ENCODE measurements around the gene FYB1.

The FYB1 gene

GRCh38 chr5:39076101-39076756, 143.1 kb downstream of the FYB1 start:
- DNase-seq = no peak

GRCh38 chr5:39074017-39074814, 145.1 kb downstream of the FYB1 start, which contains the start of gene RICTOR:
RICTOR (minus strand) TSS chr5:39074399; CDS start chr5:39074377, 22 bp downstream.
- DNase-seq = peak; percentile 94

- DNase-seq = no peak
Observed at GRCh38 chr5:39073767-39074016, 145.7 kb downstream of the FYB1 start.

GRCh38 chr5:39072925-39073766, 146.2 kb downstream of the FYB1 start:
- peak; percentile 73 for DNase-seq

GRCh38 chr5:39068099-39068498, 151.3 kb downstream of the FYB1 start:
- no peak for DNase-seq

GRCh38 chr5:39064450-39064849, 154.9 kb downstream of the FYB1 start:
- DNase-seq = no peak

- no peak for DNase-seq
Observed at GRCh38 chr5:39063037-39063436, 156.3 kb downstream of the FYB1 start.

DNA sequence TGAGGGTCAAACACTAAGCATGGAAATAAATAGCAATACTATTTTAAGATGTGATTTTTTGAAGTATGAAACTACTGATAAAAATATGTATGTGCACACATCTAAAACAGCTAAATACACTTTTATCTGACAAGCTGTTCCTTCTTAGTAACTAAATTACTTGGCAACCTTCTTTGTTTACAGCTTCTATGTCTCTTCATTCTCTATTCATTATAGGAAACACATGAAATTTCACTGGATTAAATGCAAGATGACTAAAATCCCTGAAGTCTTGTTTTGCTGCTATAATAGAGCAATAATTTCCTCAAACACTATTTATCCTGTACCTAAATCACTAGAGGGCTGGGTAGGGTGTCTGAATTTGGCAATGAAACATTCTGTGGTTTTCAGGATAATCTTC, 156.8 kb downstream of the FYB1 start:
- DNase-seq = no peak

GRCh38 chr5:39062104-39062503, 157.3 kb downstream of the FYB1 start:
- DNase-seq = no peak

- no peak for DNase-seq
Observed at GRCh38 chr5:39059064-39059463, 160.3 kb downstream of the FYB1 start.

GRCh38 chr5:39058178-39058921, 161.0 kb downstream of the FYB1 start:
- no peak for DNase-seq

- no peak for DNase-seq
Observed at GRCh38 chr5:39057734-39058133, 161.6 kb downstream of the FYB1 start.

DNA sequence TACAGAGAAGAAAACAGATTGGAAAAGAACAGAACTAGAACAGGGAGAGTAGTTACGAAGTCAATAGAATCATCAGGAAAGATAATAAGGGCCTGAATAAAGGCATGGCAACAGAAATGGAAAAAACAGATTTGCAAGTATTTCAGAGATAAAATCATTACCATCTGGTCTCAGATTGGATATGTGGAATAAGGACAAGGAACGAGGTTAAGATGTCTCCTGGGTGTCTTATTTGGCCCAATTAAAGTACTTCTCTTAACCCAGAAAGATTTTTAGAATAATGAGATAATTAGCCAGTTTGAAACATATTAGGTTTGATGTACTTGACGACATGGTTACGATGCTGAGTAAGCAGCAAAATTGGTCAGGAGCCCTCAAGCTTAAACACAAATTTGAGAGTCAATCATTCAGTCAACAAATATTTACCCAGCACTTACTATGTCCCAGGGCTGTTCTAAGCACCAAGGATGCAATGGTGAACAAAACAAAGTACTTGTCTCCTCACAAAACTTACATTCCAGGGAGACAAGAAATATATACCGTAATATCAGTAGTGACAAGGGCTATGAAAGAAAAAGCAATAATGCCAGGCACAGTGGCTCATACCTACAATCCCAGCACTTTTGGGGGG, 163.5 kb downstream of the FYB1 start:
- no peak for DNase-seq

Measured in activated CD4-positive, alpha-beta T cell treated with anti-CD3 and anti-CD28 coated beads, Interleukin-2, Interleukin-6, amounts not matched to agents 100 ng/mL and 50 ng/mL, durations not matched to agents 16 hours and 8 hours (primary cell).